ENCODE data around the gene BID.
"Not testable (repeated sequence)": the region's sequence is repeated elsewhere in the genome, so short reads cannot be mapped to it uniquely, and the experiment has no call there.

The BID gene

DNA sequence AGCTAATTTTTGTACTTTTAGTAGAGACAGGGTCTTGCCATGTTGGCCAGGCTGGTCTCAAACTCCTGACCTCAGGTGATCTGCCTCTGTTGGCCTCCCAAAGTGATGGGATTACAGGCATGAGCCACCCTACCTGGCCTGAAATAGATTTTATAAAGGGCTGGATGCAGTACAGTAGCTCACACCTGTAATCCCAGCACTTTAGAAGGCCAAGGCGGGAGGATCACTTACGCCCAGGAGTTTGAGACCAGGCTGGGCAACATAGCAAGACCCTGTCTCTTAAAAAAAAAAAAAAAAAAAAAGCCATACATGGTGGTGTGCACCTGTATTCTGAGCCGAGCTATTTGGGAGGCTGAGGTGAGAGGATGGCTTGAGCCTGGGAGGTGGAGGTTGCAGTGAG is 76.0 kb downstream of the BID start:
- DNase-seq: not testable (repeated sequence)

DNA sequence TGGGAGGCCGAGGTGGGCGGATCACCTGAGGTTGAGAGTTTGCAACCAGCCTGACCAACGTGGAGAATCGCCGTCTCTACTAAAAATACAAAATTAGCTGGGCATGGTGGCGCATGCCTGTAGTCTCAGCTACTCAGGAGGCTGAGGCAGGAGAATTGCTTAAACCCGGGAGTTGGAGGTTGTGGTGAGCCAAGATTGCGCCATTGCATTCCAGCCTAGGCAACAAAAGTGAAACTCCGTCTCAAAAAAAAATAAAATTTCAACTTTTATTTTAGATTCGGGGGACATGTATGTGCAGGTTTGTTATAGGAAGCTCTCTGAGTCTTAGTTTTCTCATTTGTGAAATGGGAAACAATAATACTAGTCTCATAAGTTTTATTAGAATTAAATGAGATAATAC is 77.1 kb downstream of the BID start:
- DNase-seq: not testable (repeated sequence)

DNA sequence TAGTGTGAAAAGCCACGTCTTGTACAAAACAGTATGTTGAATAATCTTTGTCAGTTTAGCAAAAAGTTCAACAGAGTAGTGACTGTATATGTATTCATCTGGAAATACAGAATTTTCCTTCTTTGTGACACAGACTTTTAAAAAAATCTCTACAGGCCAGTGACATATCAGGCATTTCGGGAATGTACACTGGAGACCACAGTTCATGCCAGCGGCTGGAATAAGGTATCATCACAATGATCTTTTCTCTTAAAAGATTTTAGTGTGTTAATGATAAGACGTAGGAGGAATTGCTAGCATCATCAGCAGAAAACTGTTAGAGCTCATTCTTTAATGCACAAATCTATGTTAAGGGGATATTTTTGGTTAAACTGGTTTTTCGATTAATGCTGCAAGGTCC is 78.3 kb downstream of the BID start:
- no peak for DNase-seq

DNA sequence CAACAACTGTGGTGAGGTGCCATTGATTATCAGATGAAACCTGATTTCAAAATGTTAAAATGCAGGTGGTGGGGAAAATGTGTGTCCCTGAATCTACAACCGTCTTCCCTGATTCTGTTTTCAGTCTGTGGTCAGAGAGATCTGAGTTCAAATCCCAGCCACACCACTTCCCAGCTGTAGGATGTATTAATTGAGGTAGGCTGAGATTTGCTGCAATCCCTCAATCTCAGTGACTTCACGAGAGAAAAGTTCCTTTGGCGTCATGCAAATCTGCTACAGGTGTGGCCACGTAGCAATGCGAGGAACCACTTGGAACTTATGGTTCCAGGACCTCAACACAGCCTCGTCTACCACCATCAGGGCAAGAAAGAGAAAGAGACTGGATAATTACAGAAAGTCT is 79.5 kb downstream of the BID start:
- DNase-seq: no peak

DNA sequence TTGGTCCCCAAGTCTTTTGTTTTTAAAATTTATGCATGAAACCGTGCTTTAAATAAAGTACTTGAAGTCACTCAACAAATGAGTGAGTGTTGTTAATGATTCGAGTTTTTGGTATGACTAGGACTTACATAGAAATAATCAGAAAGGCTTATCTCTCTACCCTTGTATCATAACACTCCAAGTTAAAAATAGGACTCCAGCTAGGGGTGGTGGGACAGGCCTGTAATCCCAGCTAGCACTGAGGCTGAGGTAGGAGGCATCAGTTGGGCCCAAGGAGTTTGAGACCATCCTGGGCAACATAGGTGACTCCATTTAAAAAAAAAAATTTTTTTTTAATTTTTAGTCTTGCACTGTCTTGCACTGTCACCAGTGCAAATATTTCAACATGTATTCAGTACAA is 80.1 kb downstream of the BID start:
- DNase-seq: no peak

DNA sequence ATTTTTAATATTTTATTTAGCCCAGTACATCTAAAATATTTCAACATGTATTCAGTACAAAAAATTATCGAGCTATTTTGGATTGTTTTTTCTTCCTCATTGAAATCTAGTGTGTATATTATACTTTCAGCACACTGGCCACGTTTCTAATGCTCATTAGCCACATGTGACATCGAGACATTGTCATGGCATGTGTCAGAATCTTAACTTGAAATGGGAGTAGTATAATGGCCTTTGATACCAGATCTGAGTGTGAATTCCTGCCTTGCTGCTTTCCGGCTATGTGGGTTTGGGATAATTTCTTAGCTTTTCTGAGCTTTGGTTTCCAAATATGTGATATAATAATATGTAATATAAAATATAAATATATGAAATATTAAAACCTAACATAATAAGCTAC is 81.4 kb downstream of the BID start:
- DNase-seq: no peak

DNA sequence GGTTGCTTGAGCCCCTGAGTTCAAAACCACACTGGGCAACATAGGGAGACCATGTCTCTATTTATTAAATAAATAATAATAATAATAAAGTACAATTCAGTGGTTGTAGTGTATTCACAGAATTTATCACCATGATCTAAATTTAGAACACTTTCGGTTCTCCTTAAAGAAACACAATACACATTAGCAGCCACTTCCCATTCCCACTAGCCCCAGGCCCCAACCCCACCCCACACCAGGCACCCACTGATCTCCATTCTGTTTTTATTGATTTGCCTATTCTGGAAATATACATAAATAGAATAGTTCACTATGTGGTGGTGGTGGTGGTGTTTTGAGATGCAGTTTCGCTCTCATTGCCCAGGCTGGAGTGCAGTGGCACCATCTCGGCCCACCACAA is 90.0 kb downstream of the BID start:
- no peak for DNase-seq
